Aortic smooth muscle cell (primary cell): Measurements from ENCODE around the gene RAB40C. TPM values are rescaled to one million over a fixed set of nuclear protein-coding genes. Genes with fewer than 3 reads are reported as not detected.

Source experiments
- total RNA-seq: library from RNA; depleted of rRNA; stranded (reverse); fragments of >200 nt; gene quantifications from 2 replicates; pipeline ENCODE4 v1.2.3, GENCODE V29; 2014

RAB40C gene, protein sequence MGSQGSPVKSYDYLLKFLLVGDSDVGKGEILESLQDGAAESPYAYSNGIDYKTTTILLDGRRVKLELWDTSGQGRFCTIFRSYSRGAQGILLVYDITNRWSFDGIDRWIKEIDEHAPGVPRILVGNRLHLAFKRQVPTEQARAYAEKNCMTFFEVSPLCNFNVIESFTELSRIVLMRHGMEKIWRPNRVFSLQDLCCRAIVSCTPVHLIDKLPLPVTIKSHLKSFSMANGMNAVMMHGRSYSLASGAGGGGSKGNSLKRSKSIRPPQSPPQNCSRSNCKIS
- total RNA-seq: 8.3 and 10.0 TPM in 2 replicates

DNA sequence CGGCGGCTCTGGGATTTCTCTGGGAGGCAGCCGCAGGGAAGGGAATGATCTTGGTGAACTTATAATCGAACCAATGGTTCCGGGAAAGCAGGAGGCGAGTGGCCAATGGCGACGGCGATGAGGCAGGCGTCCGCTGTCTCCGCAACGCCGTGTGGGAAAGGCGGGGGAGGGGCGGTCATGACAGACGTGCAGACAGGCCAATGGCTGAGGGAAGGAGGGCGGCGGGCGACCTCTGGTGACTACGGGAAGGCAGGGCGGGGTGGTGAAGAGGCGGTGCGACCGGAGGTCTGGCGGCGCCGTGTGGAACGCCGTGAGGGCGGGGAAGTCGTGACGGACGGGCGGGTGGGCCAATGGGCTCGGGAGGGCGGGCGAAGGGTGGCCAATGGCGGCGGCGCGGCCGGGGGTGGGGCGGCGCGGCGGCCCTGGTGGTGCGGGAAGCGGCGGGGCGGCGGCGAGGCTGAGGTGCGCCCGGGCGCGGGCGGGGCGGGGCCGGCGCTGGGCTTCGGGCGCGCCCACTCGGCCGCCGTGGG is at the start of gene RAB40C:
TSS of gene RAB40C (plus strand) at position 409 of the 530 bp plus-strand sequence. CDS start 226 bp downstream, outside the sequence.

DNA sequence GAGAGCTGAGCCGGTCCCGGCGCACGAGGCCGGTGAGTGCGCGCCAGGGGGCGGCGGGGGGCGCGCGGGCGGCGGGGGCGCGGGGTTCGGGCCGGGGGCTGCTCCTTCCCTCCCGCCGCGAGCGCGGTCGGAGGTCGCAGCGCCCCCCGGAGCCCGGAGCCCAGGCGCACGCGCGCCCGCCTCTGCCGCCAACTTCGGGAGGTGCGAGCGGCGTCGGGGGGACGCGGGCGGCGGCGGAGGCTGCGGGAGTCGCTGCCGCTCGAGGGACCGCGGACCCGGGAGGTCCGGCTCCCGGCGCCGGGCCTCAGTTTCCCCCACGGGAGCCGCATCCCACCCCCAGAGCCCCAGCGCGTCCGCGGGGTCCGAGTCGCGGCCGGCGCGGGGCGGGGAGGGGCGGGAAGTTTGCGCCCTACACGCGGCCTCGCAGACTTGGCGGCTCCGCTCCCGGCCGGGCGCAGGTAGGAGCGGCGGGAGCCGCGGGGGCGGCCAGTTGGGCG is 29.6 kb upstream of the RAB40C start, which contains the start of gene PRR35:
TSS of gene PRR35 (plus strand) at position 191 of the 497 bp plus-strand sequence. CDS start 2,901 bp downstream, outside the sequence.

DNA sequence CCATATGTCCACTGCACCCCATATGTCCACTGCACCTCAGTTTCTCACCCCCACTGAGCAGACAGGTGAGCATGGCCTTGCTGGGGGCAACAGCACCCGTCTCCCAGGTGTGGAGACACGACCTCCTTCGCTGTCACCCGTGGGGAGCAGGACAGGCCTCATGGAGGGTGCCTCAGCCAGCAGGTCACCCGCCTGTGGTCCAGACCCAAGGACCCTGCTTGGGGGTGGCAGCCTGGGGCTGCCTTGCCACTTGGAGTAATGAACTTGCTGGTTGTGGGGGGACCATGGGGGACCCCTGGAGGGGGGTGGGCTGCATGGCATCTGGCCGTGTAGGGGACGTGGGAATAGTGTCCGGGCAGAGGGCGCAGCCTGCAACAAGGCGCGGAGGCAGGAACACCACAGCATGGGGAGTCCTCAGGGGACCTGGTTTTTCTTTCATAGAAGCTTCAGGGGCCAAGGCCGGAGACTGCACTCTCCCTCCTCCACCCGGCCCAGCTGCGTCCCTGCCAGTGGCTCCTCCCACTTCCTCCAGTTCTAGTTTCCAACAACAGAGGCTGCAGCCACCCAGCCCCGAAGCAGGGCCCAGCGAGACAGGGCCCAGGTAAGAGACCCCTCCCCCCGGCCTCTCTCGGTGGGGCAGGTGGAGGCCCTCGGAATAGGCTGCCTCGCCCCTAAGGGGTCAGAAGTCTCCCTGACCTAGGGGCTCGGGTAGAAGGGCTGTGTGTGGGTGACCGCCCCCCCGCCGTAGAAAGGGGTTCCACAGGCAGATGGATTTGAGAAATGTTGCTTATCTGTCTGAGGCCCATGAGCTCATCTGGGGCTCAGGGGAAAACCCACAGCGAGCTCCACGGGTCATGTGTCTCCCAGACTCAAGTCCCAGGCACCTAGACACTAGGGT is 23.1 kb upstream of the RAB40C start, which contains the start of gene NHLRC4:
TSS of gene NHLRC4 (plus strand) at position 531 of the 898 bp plus-strand sequence. CDS start 1,043 bp downstream, outside the sequence.

DNA sequence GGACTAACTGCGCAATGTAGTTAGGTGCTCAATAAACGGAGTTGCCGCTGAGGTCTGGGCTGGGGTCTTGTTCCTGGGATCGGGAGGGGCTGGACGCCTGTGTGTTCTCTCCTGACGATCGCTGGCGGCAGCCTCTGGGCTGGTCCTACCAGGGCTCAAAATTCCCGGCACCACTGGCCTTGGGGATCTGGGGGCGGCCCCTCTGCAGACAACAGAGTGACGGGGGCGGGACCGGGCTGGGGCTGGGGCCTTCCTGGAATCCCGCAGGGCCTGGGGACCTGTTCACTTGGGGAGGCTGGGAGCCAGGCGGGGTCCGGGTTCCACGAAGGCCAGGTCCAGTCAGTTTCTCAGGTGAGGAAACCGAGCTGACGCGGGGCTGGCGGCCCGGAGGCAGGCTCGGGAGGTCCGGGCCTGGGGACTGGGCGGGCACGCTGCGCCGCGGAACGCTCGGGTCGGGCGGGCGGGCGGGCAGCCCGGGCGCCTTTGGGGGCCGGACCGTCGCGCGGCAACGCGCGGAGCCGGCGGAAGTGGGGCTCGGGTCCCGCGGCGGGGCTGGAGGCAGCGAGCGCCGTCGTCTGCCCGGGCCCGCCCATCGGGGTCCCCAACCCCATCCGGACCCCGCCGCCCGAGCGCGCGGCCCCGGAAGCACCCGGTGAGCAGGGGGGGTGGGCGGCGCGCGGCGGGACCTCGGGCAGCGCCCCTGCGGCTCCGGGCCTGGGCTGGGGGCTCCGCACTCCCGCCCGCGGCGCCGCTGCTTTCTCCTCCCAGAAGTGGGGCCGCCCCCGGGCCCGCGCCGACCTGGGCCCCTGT is 20.2 kb upstream of the RAB40C start, which contains the start of gene PIGQ:
TSS of gene PIGQ (plus strand) at position 524 of the 810 bp plus-strand sequence. CDS start 4,107 bp downstream, outside the sequence.

DNA sequence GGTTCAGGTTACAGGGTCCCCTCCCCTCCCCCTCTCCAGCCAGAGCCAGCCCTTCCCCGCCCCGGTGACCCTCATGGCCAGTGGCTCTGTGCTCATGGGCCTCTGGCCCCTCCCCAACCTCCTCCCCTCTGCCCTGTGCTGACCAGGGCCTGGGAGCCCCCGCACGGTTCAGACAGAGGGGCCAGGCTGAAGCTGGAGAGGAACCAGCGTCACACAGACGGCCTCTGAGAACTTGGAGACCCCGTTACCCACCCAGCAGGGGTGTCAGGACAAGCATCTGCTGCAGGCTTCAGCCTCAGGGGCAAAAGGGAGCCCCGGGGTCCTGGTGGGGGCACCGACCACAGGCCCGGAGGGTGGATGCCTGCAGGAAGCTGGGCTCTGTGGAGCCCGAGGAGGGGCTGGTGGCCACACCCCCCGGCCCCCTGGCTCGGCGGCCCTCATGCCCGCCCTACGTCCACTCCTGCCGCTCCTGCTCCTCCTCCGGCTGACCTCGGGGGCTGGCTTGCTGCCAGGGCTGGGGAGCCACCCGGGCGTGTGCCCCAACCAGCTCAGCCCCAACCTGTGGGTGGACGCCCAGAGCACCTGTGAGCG is 41.0 kb downstream of the RAB40C start, which contains the start of gene WFIKKN1:
TSS of gene WFIKKN1 (plus strand) at position 171 of the 591 bp plus-strand sequence. CDS start at position 440, 269 bp downstream.

DNA sequence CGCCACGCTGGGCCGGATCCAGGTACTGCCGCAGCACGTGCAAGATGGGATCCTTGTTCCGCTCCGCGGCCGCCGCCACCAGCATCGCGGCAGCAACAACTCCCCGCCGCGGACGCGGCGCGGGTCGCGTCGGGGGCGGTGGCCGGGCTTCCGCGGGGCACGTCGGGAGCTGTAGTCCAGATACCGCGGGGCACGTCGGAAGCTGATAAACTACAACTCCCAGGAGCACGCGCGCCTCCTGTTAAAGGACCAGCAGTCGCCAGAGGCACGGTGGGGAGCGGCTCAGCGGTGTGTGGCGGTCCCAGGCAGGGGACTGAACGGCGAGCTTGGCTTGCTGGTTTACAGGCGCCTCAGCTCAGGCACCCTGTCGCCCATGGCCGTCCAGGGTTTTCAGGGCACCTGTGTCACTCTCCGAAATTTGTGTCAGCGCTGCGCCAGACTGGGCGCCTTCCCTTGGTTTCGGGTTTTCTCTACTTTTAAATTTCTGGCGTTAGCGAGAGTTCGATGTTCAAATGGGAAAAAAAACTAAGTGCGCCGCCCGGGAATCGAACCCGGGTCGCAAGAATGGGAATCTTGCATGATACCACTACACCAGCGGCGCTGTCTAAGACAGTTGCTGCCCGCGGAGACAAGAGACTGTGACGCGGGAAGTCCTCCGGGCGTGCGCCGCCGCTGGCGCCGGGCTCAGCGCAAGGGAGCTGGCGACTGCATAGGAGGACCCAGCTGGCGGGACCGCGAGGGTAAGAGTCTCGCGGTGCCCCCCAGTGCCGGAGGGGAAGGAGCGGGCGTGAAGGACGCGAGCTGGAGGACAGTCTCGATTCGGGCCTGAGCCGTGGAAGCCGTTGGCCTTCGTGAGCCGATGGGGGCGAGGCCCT is 46.6 kb downstream of the RAB40C start, which contains the start of gene METTL26:
TSS of gene METTL26 (minus strand) at position 100 of the 875 bp plus-strand sequence. CDS start at position 85, 15 bp downstream.

DNA sequence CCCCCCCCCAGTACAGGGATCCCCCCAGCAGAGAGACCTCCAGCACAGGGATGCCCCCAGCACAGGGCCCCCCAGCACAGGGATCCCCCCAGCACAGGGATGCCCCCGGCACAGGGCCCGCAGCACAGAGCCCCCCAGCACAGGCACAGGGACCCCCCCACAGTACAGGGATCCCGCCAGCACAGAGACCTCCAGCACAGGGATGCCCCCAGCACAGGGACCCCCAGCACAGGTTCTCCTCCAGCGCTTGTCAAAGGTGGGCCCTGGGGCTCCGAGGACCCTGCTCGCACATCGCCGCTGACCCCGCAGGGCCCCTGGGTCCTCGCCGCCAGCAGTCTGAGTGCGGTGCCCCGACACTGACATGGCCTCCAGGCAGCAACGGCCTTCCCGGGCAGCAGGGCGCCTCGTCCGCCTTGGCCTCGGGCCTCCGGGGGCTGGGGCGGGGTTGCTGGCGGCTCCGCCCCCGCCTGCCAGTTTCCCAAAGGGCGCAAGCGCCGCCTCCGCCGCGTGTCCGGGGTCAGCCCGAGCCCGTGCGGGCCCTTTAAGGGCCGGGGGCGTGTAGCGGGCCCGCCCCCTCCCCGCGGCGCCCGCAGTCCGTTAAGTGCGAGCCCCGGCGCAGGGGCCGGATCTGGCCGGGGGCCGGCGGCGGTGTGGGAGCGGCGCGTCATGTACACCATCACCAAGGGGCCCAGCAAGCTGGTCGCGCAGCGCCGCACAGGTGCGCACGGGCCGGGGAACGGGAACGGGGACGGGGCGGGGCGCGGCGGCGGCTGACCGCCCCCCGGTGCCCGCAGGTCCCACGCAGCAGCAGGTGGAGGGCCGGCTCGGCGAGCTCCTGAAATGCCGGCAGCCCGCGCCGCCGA is 51.7 kb downstream of the RAB40C start, which contains the start of gene MCRIP2:
TSS of gene MCRIP2 (plus strand) at position 503 of the 863 bp plus-strand sequence. CDS start at position 667, 164 bp downstream.

DNA sequence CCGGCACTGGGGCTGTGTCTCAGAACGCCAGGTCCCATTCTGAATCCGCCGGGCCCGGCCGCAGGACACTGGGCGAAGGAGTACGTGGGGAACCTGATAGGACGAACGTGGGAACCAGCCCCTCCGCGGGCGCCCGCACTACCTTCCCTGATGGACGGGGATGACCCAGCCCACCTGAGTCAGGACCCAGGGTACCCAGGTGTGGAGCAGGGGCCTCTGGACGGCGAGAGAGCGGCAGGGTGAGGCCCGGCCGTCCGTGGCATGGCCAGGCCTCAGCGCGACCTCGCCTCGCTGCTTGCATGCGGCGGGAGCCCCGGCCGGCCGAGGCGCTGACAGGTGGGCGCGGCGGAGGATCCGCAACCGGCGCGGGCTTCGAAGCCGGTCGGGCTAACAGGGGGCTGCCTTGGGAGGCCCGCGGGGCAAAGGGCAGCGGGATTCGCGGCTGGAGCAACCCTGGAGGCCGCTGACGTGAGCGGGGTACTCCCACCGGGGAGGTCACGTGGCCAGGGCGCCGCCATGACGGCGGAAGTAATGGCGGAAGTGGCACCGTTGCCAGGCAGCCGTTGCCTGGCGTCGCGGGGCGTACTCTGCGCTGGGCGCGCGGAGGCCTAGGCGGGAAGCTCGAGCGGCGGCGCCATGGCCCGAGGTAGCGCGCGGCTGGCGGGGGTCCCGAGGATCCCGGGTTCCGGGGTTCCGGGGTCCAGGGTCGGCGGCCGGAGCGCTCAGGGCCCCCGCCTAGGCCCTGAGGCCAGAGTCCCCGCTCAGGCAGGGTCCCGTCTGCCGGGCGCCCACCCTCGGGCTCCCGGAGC is 59.1 kb downstream of the RAB40C start, which contains the start of gene WDR90:
TSS of gene WDR90 (plus strand) at position 585 of the 809 bp plus-strand sequence. CDS start at position 637, 52 bp downstream.

DNA sequence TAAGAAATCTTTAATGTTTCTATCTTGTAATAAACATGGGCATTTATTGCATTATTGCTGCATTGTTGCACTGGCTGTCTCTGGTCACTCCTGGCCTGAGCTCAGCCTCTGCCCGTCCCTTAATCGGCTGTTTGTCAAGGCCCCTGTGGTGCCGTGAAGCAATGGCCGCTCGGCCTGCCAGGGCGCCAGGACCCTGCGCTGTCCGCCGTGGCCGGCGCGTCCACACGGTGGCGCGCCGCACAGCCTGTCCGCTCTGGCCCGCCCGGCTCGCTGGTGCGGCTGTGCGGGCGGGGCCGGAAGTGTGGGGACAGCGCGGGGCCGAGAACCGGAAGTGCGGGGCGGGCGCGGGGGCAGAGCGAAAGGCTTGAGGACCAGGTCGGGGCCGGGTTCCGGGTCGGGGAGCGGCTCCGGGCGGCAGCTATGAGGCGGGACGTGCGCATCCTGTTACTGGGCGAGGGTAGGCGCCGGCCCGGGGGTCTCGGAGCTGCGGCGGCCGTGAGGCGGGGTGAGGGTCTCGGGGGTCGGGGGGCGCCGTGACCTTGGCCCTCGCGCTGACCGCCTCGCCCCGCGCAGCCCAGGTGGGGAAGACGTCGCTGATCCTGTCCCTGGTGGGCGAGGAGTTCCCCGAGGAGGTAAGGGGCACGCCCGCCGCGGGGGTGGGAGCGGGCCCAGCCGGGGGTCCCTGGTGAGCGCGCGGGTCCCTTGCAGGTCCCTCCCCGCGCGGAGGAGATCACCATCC is 78.1 kb downstream of the RAB40C start, which contains the start of gene RHOT2:
TSS of gene RHOT2 (plus strand) at position 353 of the 739 bp plus-strand sequence. CDS start at position 421, 68 bp downstream.

DNA sequence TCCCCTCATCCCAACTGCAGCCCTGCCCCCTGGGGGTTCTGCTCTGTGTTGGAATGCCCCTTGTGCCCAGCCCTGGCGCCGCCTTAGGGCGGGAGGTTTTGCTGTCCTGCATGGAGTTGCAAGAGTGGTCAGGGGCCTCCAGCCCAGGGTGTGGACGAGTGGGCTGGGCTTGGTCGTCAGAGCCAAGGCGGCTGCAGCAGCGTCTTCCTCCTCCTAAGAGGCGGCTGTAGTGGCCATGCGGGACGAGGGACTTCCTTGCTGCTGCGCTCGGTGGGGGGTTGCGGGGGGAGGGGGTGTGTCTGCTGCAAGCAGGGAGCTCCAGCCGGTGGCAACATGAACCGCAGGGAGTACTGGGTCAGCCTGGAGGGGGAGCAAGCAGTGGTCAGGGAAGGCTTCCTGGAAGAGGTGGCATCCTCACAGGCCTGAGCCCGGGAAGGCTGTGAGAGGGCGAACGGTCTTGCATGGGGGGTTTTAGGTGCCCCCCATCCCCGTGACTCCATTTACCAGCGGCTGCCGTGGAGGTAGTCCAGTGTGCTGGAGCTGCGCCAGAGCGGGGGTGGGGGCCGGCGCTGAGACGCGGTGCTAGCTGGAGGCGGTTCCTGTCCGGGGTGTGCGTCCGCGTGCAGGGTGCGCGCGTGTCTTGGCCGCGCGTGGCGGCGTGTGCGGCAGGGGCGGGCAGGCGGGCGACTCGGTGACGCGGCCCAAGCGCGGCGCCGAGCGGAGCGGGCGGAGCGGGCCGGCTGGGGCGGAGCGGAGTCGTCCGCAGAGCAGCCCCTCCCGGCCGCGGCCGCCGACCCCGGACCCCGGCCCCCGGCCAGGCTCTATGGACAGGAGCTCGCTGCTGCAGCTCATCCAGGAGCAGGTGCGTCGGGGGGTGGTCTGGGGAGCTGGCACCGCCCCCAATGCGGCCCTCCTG is 85.4 kb downstream of the RAB40C start, which contains the start of gene RHBDL1:
TSS of gene RHBDL1 (plus strand) at position 704 of the 916 bp plus-strand sequence. CDS start at position 824, 120 bp downstream.

Other genes with a start within 250 kb of the RAB40C start
- gene AXIN1, start 237.3 kb upstream of the RAB40C start, total RNA-seq: 14.4 and 16.9 TPM in 2 replicates
- gene MRPL28, start 219.5 kb upstream of the RAB40C start, total RNA-seq: 79.5 and 91.3 TPM in 2 replicates
- gene PGAP6, start 208.1 kb upstream of the RAB40C start, total RNA-seq: 77.7 and 108 TPM in 2 replicates
- 61.1 and 67.6 TPM in 2 replicates for gene NME4, start 192.9 kb upstream of the RAB40C start, total RNA-seq
- 8.5 and 10.4 TPM in 2 replicates for gene DECR2, start 188.2 kb upstream of the RAB40C start, total RNA-seq
- 25.4 and 26.5 TPM in 2 replicates for gene RAB11FIP3, start 164.4 kb upstream of the RAB40C start, total RNA-seq
- 15.8 and 20.6 TPM in 2 replicates for gene CAPN15, start 62.4 kb upstream of the RAB40C start, total RNA-seq
- not detected in 2 replicates for gene PRR35, start 29.7 kb upstream of the RAB40C start, total RNA-seq
- gene NHLRC4, start 23.1 kb upstream of the RAB40C start, total RNA-seq: 1.7 and 2.6 TPM in 2 replicates
- gene PIGQ, start 20.1 kb upstream of the RAB40C start, total RNA-seq: 22.5 TPM in 2 replicates
- gene WFIKKN1, start 40.9 kb downstream of the RAB40C start, total RNA-seq: 0.12 and 0.13 TPM in 2 replicates
- 77.3 and 88.6 TPM in 2 replicates for gene METTL26, start 46.2 kb downstream of the RAB40C start, total RNA-seq
- gene MCRIP2, start 51.8 kb downstream of the RAB40C start, total RNA-seq: 14.2 and 19.3 TPM in 2 replicates
- gene WDR90, start 59.3 kb downstream of the RAB40C start, total RNA-seq: 10.4 and 13.2 TPM in 2 replicates
- 27.2 and 32.1 TPM in 2 replicates for gene RHOT2, start 78.1 kb downstream of the RAB40C start, total RNA-seq
- 3.2 and 4.2 TPM in 2 replicates for gene RHBDL1, start 85.6 kb downstream of the RAB40C start, total RNA-seq
- gene STUB1, start 90.3 kb downstream of the RAB40C start, total RNA-seq: 130 and 188 TPM in 2 replicates
- gene JMJD8, start 94.3 kb downstream of the RAB40C start, total RNA-seq: 26.7 and 27.2 TPM in 2 replicates
- gene WDR24, start 100.3 kb downstream of the RAB40C start, total RNA-seq: 2.6 and 3.7 TPM in 2 replicates
- 0.06 and 0.13 TPM in 2 replicates for gene FBXL16, start 115.7 kb downstream of the RAB40C start, total RNA-seq
- 124 and 143 TPM in 2 replicates for gene METRN, start 125.1 kb downstream of the RAB40C start, total RNA-seq
- 24.5 and 32.4 TPM in 2 replicates for gene ANTKMT, start 131.1 kb downstream of the RAB40C start, total RNA-seq
- gene CCDC78, start 136.4 kb downstream of the RAB40C start, total RNA-seq: 0.79 and 1.1 TPM in 2 replicates
- gene HAGHL, start 137.0 kb downstream of the RAB40C start, total RNA-seq: 7.2 and 10.8 TPM in 2 replicates
- gene CIAO3, start 150.9 kb downstream of the RAB40C start, total RNA-seq: 31.5 and 38.3 TPM in 2 replicates
- gene MSLN, start 170.7 kb downstream of the RAB40C start, total RNA-seq: not detected in 2 replicates
- gene RPUSD1, start 198.3 kb downstream of the RAB40C start, total RNA-seq: 10.0 and 13.6 TPM in 2 replicates
- gene CHTF18, start 198.6 kb downstream of the RAB40C start, total RNA-seq: 6.7 and 9.0 TPM in 2 replicates
- not detected in 2 replicates for gene GNG13, start 210.7 kb downstream of the RAB40C start, total RNA-seq